HG03196 (cell line): ENCODE measurements around the gene MYO5C.
"Not testable (repeated sequence)": the region's sequence is repeated elsewhere in the genome, so short reads cannot be mapped to it uniquely, and the experiment has no call there.

ENCODE experiments used
- ATAC-seq: cut with Tn5 transposase; IDR thresholded peaks from one replicate; pipeline ENCODE4 v1.9.1; 2021; ENCODE audit not compliant: unreplicated experiment

MYO5C gene

GRCh38 chr15:52309154-52309548 is 13.5 kb upstream of the MYO5C start:
- ATAC-seq = peak; percentile 47

GRCh38 chr15:52308446-52309153 is 13.0 kb upstream of the MYO5C start:
- peak; percentile 70 for ATAC-seq

GRCh38 chr15:52307847-52308246 is 12.2 kb upstream of the MYO5C start:
- no peak for ATAC-seq

DNA sequence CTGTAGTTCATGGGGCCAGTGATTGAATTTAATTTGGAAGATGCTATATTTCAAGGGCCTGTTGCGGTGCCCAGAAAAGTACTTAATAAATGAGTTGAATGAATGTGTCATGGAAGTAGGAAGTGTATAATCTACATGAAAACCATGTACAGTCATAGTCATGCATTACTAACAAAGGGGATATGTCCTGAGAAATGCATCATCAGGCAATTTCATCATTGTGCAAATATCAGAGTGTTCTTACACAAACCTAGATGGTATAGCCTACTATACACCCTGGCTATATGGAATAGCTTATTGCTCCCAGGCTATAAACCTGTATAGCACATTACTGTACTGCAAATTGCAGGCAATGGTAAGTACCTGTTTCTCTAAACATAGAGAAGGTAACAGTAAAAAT is 10.7 kb upstream of the MYO5C start:
- ATAC-seq = no peak

DNA sequence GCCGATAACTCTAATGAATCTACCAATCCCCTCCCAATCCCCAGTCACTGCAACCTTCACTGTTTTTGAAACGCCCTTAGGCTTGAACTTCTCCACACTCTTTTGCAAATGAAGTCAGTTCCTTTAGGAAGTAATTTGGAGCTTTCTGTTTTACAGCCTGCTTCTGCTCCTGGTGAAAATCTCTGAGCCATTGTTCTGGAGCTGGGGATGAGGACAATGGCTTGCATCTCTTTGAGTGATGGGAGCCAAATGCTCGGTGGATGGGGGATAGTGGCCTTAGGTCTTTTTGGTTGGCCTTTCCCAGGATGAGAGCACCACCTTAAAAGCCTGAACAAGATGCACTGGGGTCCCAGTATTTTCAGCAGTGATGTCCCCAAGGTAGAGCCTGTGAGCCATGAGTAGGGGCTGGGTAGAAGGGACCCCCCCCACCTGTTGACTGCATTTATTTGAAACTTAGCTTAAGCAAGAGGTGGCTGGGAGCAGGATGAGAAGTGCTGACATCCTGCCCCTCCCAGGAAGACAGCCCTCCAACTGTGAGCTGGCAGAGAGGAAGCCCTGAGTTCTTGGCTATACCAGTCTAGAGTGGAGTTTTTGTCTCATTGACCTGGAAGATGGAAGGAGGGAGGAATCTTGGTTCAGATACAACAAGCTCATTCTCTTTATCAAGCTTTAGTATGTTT is 7.6 kb upstream of the MYO5C start:
- no peak for ATAC-seq

DNA sequence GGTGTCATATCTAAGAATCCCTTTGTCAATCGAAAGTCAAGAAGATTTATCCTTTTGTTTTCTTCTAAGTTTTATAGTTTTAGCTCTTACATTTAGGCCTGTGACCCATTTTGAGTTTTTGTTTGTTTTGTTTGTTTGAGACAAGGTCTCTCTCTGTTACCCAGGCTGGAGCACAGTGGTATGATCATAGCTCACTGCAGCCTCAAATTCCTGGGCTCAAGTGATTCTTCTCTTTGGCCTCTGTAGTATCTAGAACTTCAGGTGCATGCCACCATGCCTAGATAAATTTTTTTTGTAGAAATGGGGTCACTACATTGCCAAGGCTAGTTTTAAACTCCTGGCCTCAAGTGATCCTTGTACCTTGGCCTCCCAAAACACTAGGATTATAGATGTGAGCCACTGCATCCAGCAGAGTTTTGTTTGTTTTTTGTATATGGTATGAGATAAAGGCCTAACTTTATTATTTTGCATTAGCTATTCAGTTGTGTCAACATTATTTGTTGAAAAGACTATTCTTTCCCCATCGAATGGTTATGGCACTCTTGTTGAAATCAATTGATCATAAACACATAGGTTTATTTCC is 5.8 kb upstream of the MYO5C start:
- no peak for ATAC-seq

DNA sequence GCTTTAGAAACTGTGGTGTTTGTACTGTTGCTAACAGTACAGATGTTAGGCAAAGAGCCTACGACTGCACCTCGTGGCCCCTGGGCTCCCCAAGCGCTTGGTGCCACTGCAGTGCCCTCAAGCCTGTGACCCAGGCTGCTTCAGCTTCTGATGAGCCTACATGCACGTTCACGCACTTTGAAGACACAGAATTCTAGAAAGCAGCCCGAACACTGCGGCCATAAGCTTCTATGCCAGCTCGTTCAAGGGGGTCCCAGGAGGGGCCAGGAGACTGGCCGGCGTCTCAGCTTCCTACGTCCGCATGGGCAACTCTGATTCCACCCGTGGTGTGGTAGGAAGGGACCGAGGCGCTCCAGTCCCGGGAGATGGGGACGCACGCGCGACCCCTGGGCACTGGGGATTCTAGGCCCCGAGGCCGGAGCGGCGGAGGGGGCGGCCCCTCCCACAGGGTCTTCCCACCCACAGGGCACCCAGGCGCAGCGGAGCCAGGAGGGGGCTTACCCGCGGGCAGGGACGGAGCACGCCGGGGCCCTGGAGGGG is 653 bp downstream of the MYO5C start:
- no peak for ATAC-seq

DNA sequence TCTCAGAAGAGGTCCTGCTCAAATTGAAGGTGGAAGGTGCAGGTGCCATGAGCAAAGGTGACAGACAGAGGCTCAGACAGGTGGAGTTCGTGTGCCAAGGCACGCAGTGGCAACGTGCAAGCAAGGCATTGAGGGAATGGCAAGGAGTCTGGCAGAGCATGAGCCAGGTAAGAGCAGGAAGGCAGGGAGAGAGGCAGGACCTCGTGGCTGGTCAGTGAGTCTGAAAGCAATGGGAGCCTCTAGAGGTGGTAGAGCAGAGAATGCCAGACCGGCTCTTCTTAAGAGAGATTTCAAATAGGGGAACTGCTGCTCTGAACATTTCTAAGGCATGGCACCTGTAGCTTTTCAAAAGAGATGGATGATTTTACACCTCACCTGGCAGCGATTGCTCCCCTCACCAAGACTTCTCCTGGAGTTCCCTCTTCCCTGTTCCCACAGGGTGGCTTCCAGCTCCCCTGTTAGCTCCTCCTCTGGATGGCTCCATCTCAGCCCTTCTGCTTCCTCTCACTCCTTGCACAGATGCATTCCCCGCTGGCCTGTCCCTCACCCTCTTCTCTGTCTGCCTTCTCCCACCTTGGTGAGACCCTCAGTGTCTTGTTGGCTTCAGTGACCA is 2.7 kb downstream of the MYO5C start:
- ATAC-seq = no peak

GRCh38 chr15:52291204-52291603 is 4.4 kb downstream of the MYO5C start:
- no peak for ATAC-seq

GRCh38 chr15:52290800-52291199 is 4.8 kb downstream of the MYO5C start:
- no peak for ATAC-seq

- ATAC-seq = no peak
Observed at GRCh38 chr15:52290329-52290728, 5.3 kb downstream of the MYO5C start.

- no peak for ATAC-seq
Observed at GRCh38 chr15:52289629-52290081, 5.9 kb downstream of the MYO5C start.

GRCh38 chr15:52288986-52289385 is 6.6 kb downstream of the MYO5C start:
- no peak for ATAC-seq

- ATAC-seq = no peak
Observed at GRCh38 chr15:52288051-52288942, 7.3 kb downstream of the MYO5C start.

- no peak for ATAC-seq
Observed at GRCh38 chr15:52287114-52287513, 8.5 kb downstream of the MYO5C start.

- not testable (repeated sequence) for ATAC-seq
Observed at GRCh38 chr15:52285941-52286340, 9.7 kb downstream of the MYO5C start.

DNA sequence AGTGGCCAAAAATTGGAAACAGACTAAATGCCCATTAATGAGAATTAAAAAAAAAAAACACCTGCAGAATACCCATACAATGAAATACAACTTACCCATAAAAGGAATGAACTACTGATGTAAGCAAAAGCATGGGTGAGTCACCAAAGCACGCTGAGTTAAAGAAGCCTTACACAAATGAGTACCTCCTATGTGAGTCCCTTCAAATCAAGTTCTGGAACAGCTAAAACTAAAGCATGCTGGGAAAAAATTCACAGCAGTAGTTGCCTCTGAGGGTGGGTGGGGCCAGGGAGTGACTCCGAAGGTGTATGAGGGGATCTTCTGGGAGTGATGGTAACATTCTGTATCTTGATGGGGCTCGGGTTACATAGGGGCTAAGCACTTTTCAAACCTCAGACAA is 11.4 kb downstream of the MYO5C start:
- no peak for ATAC-seq

- ATAC-seq = no peak
Observed at GRCh38 chr15:52283281-52283680, 12.3 kb downstream of the MYO5C start.

- no peak for ATAC-seq
Observed at GRCh38 chr15:52282418-52282817, 13.2 kb downstream of the MYO5C start.
